GM21717 (cell line): ENCODE measurements around the gene IMPDH1.

ENCODE experiments used
- ATAC-seq: cut with Tn5 transposase; IDR thresholded peaks from one replicate; pipeline ENCODE4 v1.9.1; 2021; ENCODE audit warnings: mild to moderate bottlenecking, moderate library complexity; ENCODE audit not compliant: unreplicated experiment

IMPDH1 gene

DNA sequence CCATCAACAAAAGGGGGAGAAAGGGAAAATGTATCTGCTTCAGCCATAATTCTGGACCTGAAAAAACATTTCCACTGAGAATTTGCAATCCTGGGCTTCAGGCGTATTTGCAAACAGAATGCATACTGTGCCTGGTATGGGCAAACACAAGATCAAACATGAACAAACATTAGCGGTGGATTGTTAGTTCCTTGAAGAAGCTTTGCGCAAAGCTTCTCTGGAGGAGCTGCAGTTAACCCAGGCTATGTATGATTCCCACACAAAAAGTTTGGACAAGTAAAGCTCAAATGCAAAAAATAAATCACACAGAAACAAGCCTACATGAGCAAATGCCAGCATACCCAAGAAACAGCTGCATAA is 25.5 kb upstream of the IMPDH1 start:
- no peak for ATAC-seq

DNA sequence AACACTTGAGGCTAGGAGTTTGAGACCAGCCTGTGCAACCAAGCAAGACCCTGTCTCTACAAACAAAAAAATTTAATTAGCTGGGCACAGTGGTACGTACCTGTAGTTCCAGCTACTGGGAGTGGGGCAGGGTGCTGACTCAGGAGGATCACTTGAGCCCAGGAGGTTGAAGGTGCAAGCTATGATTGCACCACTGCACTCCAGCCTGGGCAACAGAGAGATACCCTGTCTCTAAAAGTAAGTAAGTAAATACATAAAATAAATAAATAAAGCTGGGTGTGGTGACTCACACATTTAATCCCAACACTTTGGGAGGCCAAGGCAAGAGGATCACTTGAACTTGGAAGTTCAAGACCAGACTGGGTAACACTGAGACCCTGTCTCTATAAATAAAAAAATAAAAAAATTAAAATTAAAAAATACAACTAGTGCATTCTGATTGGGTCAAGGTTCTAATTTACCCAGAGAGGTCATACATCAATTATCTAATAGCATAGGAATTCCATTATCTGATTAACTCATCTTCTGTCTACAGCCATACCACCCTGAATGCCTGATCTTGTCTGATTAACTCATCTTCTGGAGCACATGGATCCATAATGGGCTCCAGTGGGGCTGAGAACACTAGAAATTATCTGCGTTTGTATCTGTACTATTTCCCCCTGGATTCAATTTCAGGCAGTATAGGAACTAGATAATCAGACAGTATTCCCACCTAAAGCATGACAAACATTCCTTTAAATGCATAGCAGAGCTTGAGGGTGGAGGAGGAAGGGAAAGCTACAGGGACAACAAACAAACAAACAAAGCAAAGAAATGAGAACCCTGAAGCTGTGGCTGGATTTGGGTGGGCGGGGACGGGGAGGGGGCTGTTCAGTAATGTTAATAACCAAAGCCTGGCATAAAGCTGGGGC is 24.9 kb upstream of the IMPDH1 start:
- no peak for ATAC-seq

DNA sequence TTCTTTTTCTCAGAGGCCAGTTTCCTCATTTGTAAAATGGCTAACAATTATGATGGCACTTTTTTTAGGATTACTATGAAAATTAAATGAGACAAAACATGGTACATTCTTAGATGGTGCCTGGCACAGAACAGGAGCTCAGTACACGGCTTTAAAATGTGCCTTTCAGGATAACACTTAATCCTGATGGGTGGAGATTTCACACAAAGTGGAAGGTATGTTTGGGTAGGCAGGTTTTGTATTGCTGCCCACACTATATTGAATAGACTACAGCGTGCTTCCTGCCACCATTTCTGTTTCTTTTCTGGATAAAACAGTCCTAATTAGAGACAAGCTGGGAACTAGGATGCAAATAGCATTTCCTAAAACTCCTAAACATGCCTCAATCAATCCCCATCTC is 22.0 kb upstream of the IMPDH1 start:
- no peak for ATAC-seq

DNA sequence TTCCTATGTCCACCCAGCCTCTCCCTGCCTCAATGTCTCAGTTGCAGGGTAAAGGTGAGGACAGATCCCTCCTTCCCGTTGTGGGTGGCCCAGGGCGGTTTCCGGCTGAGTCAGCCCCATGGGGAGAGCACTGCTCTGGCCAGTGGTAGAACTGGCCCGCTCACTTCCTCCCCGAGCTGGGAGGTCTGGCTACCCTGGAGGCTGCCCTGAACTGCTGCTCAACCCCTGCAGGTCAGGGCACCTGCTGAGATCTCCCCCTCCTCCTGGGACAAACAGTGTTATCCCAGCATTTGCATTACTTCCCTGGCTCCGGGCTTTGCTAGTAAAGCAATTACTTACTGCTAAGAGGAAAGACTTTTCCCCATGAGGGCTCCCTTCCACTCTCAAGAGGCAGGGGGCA is 21.4 kb upstream of the IMPDH1 start:
- no peak for ATAC-seq

DNA sequence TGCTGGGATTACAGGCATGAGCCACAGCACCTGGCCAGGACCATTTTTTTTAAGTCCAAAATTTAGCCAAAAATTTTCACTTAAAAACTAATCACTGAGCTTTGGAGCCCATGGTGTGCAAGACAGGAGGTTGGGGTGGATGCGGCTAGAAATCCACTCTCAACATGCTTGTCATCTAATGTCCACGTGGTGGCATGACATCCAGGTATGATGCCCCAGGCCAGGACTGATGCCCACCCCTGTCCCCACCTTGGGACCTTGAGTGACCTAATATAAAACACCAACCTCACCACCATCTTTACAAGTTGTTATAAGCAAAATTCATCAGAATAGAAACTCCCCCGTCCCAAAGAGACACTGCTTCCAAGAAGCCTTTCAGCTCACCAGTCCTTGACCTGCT is 20.4 kb upstream of the IMPDH1 start:
- ATAC-seq: no peak

DNA sequence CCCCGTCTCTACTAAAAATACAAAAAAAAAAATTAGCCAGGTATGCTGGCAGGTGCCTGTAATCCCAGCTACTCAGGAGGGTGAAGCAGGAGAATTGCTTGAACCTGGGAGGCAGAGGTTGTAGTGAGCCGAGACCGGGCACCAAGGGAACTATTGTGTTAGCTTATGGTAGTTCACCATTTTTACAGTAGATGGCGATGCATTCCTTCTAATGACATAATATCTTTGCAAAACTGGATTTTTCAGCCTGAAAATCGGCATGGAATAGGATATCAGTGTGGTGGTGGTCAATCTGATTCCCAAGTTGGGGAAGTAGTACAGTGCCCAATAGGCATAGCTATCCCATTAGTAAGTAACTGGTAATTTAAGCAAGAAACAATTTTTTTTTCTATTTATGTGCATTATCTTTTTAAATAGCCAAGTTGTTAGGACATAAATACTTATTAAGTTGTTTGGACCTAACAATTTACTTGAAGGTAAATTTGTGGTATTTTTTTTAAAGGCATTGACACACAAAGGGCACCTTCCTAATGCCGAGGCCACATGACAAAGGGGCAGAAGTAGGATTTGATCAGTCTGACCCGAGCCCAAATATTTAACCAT is 17.6 kb upstream of the IMPDH1 start:
- ATAC-seq: no peak

DNA sequence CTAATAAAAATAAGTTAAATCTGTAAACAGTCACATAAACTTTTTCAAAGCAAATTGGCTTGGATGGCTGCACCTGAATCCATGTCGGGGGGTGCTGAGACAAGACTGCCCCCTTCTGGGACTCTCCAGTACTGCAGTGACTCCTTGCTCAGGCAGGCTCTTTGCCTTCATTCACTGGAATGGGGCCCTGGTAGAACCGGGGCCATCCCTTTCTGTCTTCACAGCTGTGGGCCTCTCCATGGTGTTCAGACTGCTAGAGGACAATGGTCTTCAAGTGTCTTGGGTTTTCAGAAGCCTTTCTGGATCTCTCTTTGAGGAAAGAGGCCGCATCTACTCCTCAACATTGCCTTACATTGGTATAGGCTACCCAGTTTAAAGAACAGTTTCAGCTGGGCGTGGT is 16.1 kb upstream of the IMPDH1 start:
- ATAC-seq: no peak

DNA sequence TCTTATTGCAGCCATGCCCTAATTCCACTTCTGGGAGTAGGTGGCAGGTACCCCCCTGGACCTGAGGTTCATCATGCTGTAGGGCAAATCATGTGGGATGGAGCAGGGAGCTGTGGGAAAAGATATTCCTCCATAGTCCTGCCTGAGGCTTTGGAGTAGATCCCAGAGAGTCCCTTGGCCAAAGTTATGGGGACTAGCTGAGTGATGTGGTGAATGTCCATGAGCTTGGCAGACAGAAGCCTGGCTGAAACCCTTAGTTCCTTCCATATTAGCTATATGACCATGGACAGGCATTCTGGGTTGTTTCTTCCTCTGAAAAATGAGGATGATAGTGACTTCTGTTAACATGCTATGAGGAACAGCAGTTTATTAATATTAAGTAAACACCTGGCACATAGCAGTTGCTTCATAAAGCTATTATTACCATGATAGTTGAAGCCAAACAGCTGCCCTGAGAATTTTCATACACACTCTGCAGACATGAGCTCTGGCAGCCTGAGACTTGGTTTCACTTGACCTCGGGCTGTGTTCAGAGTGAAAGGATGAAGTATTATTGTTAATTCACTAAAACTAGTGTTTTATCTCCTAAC is 15.0 kb upstream of the IMPDH1 start:
- no peak for ATAC-seq

DNA sequence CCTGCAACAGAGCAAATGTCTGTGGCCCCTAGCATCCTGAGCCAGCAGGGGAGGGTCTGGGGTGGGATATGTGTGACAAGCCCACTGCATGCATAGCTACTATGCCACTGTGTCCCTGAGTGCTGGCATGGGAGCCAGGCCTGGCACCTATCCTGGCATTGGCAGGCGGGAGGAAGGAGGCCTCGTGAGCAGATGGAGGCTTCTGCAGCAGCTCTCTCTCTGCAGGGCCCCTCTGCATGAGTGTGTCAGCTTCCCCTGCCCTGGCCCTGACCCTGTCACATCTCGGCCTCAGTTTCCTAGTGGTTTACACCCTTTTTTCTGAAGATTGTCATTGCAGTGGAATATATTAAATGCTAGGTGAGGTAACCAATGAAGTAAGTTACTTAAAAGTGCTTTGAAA is 13.1 kb upstream of the IMPDH1 start:
- no peak for ATAC-seq

DNA sequence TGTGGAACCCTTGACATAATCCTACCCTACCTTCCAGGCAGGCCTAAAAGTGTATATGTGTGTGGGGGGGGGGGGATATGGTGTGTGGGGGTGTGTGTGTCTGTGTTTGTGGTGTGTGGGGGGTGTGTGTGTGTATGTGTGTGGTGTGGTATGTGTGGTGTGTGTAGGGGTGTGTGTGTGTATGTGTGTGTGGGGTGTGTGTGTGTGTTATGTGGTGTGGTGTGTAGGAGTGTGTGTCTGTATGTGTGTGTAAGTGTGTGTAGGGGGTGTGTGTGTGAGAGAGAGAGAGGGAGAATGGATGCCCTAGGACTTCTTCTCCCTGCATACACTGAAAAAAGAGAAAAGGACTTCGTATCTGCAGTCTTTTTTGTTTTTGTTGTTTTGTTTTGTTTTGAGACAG is 12.3 kb upstream of the IMPDH1 start:
- ATAC-seq: no peak

DNA sequence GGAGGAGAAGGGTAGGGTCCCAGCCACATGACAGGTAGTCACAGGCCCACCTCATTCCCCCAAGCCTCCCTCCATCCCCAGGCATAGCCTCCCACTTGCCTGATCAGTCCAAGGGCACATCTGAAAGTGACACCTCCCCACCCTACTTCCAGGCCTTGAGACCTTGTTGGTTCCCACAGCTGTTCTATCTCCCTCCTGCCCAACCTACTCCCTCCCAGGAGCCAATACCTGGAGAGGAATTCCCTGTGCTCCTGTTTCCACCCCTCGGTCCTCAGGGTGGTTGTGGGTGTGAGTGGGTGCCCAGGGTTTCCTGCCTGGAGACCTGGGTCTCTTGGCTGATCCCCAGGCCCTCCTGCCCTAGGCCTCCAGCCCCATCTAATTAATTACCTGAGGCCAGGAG is 11.6 kb upstream of the IMPDH1 start:
- no peak for ATAC-seq

DNA sequence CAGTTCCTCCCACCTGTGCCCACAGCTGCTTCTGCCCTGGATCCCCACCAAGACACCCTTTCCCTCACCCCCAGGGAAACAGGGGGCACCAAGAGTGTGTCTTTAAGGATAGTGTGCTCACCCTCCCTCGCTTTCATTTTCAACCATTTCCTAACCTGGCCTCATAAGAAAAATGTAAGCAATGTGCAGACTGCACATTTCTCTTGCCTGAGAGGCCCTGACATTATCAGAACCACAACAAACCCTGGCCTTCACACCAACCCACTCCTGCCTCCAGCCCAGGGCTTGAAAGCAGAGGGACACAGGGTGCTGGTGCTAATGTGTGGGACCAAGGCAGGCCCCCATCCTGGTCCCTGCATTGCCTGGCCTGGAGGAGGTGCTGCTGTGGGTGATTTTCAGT is 11.0 kb upstream of the IMPDH1 start:
- ATAC-seq: no peak

DNA sequence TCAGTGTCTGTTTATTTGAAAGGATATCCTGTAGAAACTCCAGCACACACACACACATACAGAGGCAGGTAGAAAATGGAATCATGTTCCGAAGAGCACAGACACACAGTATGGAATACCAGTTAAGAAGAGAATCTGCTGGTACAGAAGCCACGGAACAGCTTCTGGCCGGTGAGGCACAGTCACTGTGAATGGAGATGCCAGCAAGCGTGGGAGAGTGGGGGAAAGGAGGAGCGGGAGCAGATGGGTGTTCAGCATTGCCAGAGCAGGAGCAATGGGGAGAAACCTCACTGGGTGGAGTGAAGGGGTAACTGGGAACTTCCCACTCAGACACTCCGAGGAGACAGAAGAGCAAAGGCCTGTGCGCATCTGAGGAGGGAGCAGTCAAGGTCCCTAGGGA is 9.5 kb upstream of the IMPDH1 start:
- no peak for ATAC-seq

DNA sequence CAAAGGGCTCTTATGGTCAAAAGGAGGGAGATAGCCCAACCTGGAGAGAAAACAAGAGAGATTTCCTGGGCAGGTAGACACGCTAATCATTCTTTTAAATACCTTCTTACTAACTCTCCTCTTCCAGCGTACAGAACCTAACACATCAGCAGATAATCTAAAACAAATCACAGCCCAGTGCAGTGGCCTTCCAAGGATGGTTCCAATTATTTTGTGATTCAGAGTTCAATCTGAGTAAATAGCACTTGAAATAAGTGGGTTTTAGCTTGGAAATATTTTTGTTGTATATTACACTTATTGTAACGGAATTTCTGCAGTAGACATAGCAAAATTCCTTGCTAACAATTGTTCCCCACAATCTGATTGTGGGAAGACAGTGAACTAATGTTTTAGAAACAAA is 7.3 kb upstream of the IMPDH1 start:
- ATAC-seq: no peak

DNA sequence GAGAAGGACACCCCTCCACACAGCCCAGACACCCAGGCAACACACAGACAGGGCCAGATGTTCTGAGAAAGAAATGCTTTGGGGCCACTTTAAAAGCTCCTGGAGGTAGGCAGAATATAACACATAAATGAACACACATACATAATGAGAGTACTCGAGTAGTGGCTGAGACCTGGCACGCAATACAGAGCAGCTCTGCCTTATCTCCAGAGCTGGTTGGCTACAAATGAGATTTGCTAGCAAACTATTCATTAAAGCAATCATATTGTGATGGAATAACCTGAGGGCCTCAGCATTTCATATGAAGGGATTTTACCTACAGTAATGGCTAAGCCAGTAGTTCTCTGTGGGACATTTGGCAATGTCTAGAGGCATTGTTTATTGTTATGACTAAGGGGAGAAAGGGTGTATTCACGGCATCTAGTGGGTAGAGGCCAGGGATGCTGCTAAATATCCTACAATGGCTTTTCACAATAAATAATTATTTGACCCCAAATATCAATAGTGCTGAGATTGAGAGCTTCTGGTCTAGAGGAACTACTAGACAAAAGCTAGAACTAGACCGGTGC is 5.5 kb upstream of the IMPDH1 start:
- no peak for ATAC-seq

DNA sequence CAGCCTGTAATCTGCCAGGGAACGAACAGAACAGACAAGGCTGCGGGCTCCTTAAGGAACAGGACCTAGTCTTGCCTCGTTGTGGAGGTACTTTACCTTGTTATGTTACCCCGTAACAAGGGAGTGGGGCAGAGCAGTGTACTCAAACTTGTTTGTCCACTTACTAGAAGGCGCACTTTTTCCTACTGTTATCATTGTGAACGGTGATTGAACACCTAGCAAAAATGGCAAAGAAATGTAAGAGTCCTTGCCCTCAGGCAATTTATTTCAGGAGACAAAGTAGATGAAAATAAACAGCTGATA is 620 bp upstream of the IMPDH1 start:
- no peak for ATAC-seq

DNA sequence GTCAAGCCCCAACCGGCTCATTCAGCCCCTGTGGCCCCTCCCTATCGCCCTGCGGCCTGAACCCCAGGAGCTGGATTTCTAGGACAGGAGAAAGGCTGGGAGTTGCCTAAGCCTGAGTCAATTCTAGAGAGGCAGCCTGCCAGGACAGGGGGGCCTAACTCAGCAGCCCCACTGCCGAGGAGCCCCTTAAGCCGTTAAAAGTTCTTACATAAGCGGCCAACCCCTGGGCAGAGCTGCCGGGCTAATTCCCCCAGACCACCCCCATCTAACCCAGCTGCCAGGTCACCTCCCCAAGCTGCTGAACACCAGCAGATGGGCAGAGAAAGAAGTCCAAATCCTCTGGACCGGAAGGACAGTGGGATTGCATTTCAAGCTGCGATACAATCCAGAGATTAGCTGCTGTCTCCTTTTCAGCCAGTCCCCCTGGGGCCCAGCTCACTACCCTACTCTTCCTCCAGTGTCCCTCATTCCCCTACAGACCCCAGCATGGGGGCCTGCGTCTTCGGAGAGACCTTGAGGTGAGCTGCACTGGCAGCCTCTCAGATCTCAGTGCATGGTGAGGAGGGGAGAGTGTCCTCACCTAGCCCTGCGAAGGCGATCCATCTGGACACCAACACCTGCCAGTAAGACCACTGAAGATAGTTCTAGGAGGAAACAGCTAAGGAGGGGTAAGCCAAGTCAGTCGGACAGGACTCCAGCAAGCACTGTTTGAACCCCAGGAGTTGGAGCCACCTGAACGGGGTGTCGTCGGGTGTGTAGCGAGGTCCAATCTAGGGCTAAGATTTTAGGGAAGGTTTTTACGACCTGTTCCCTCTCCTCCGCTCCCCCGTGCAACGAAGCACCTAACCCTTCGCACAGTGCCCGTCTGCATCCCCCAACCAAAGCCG is 830 bp downstream of the IMPDH1 start:
- ATAC-seq: no peak

DNA sequence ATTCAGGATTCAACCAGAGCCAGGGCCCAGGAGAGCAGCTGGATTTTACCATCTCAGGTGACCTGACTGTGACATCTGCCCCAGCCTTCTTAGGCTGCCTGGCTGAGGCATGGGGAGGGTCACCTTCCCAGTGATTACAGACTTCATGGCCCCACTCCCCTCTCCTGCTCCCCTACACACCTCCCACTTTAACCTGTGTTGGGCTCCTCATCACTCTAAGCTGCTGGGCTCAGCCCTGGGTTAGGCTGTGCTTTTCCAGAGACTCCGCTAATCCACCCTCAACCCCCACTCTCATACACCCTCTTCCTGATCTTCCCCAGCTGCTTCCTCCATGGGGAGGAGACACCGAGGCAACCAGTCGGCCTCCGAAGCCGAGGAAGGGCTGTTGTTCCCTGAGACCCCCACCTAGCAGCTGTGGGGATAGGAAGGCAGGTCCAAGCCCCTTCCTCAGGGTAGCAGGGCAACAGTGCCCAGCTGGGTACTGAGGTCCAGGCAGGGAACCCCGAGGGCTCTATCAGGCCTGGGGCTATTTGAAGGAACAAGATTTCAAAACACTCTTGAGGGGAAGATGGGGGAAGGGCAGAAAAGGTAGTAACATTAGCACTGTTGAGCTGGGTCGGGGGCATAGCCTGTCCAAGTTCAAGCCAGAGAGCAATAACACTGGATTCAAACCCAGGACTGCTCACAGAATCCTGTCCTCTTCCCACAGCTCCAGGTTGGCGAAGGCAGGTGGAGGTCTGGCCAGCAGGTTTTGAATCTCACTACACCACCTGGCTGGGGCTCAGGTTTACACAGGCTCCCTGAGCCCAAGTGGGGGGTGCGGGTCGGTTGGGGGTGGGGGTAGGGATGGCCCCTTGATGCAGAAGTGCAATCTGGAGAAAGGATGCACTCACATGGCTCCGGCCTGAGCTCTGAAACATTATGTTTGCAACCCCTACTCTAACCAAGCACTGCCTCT is 1.8 kb downstream of the IMPDH1 start:
- ATAC-seq: no peak

DNA sequence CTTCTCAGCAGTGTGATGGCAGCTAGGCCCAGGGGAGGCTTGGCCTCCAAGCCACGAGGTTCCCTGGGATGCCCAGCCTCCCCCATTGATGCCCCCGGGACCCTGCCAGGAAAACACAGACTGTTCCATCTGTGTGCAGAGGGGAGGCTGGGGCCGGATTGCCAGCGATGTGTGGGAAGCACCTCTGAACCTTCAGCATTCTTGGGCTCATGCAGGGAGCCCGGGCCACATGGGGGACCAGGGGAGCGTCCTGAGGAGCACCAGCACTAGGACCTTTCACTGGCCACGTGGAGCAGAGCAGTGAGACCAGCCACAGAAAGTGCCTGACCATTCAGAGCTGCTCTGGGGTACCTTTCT is 2.6 kb downstream of the IMPDH1 start:
- no peak for ATAC-seq
